C4-2B (cell line): ENCODE measurements around the gene CLEC18A.

Source experiments
- ZFX ChIP-seq: fragments of 450-650 bp; IDR thresholded peaks from 2 replicates; pipeline ENCODE4 v1.6.1; 2017
- TF ChIP-seq, protein P1 (sequence below): fragments of 450-650 bp; conservative IDR thresholded peaks from 2 replicates; pipeline ENCODE4 v1.5.1; 2017; ENCODE audit warnings: mild to moderate bottlenecking

DNA sequence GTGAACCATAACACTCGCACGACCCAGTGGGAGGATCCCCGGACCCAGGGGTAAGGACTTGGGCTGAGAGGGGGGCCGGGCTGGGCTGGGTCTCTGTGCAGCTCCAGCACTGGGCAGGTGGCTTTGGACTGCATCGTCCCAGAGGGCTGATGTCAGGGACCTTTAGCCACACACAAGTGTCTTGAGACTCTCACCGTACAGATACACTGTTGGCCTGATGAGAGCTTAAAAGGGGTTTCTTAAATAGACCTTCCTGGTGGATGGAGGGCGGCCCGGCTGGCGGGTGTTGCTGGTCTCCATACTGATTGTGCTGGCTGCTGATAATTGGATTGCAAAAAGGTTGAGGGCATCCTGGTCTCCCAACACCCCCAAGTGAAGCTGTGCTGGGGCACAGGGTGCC lies 21.7 kb upstream of the CLEC18A start:
- TF ChIP-seq, protein P1, sequence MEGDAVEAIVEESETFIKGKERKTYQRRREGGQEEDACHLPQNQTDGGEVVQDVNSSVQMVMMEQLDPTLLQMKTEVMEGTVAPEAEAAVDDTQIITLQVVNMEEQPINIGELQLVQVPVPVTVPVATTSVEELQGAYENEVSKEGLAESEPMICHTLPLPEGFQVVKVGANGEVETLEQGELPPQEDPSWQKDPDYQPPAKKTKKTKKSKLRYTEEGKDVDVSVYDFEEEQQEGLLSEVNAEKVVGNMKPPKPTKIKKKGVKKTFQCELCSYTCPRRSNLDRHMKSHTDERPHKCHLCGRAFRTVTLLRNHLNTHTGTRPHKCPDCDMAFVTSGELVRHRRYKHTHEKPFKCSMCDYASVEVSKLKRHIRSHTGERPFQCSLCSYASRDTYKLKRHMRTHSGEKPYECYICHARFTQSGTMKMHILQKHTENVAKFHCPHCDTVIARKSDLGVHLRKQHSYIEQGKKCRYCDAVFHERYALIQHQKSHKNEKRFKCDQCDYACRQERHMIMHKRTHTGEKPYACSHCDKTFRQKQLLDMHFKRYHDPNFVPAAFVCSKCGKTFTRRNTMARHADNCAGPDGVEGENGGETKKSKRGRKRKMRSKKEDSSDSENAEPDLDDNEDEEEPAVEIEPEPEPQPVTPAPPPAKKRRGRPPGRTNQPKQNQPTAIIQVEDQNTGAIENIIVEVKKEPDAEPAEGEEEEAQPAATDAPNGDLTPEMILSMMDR = no peak
- no peak for TF ChIP-seq ZFX
